Natural killer cell (primary cell): ENCODE measurements around the gene HIGD1C. TPM values are rescaled to one million over a fixed set of nuclear protein-coding genes. Genes with fewer than 3 reads are reported as not detected.

Experiments
- ATAC-seq, 3 donors: fragments of 150-1000 bp in 2 of 3; fragments of 200-7000 bp in 1 of 3; cut with Tn5 transposase; 1 replicate in 1 of 3; 2 replicates in 2 of 3; pipeline ENCODE4 v1.10.0; 2021; ENCODE audit warnings: mild to moderate bottlenecking in 2 of 3, moderate library complexity in 2 of 3
- DNase-seq, 2 donors: peaks; one replicate each; pipeline versions ENCODE4 v3.0.0 to v3.0.0-alpha.2; 2013 to 2021; ENCODE audit warnings: mixed read lengths in 1 of 2
- H3K27ac ChIP-seq: one replicate; pipeline ENCODE4 v1.5.1; 2013; ENCODE audit warnings: mild to moderate bottlenecking, low read length
- H3K27me3 ChIP-seq: one replicate; pipeline ENCODE4 v1.6.1; 2013; ENCODE audit warnings: low read length; ENCODE audit not compliant: control insufficient read depth, insufficient read depth
- H3K36me3 ChIP-seq: one replicate; pipeline ENCODE4 v1.6.1; 2013; ENCODE audit warnings: low read length; ENCODE audit not compliant: control insufficient read depth, insufficient read depth
- H3K4me1 ChIP-seq: one replicate; pipeline ENCODE4 v1.6.1; 2013; ENCODE audit warnings: low read length; ENCODE audit not compliant: control insufficient read depth, insufficient read depth
- H3K4me3 ChIP-seq: one replicate; pipeline ENCODE4 v1.5.1; 2013; ENCODE audit warnings: low read length
- H3K9me3 ChIP-seq: one replicate; pipeline ENCODE4 v1.6.1; 2013; ENCODE audit warnings: low read length; ENCODE audit not compliant: control insufficient read depth, insufficient read depth
- H3K27ac Mint-ChIP-seq, 2 donors: one replicate each; pipeline ENCODE4 v1.8.0; 2022; ENCODE audit warnings: mild to moderate bottlenecking in 2 of 2, mixed read lengths in 2 of 2, moderate library complexity in 1 of 2
- H3K27me3 Mint-ChIP-seq, 2 donors: one replicate each; pipeline ENCODE4 v1.8.0; 2022; ENCODE audit warnings: low read depth in 2 of 2, mixed read lengths in 2 of 2
- H3K36me3 Mint-ChIP-seq: one replicate; pipeline ENCODE4 v1.8.0; 2022; ENCODE audit warnings: mixed read lengths
- H3K4me1 Mint-ChIP-seq, 2 donors: one replicate each; pipeline ENCODE4 v1.8.0; 2022; ENCODE audit warnings: mixed read lengths in 2 of 2
- H3K4me3 Mint-ChIP-seq: one replicate; pipeline ENCODE4 v1.8.0; 2022; ENCODE audit warnings: mild to moderate bottlenecking, moderate library complexity, mixed read lengths
- H3K9me3 Mint-ChIP-seq, 2 donors: one replicate each; pipeline ENCODE4 v1.8.0; 2022; ENCODE audit warnings: mixed read lengths in 2 of 2
- CTCF ChIP-seq: fragments of 200-600 bp; IDR thresholded peaks from one replicate; pipeline ENCODE4 v1.8.0; 2022; ENCODE audit warnings: antibody characterized with exemption
- WGBS: methylation state at CpG from one replicate; pipeline ENCODE4 v1.1.7; 2013; ENCODE audit warnings: missing lambda C conversion rate; ENCODE audit not compliant: insufficient coverage; 5-methylcytosine and 5-hydroxymethylcytosine counted together
- intact Hi-C: fragments of 100-400 bp; cut with micrococcal nuclease; formaldehyde crosslinking; loops from one replicate; pipeline ENCODE4 v1.14.2; 2022
- total RNA-seq, 4 donors: library from RNA; stranded (reverse); fragments of 120-200 nt in 1 of 4; gene quantifications; one replicate each; pipeline versions ENCODE4 v1.2.3 to v1.2.4, GENCODE V29; 2013 to 2022

The HIGD1C gene
- total RNA-seq, 3 donors from 2014 or later (not counting 1 experiment from before 2014, with no cell fraction given) = not detected

GRCh38 chr12:51005671-51006070 lies 53.3 kb downstream of the HIGD1C start:
- Mint-ChIP-seq H3K27me3 (no peaks in the 10 kb centered on the region), H3K27ac (peak overlapping the region in 1 of 2 donors; percentile 54), H3K9me3 (no peaks in the 10 kb centered on the region), H3K4me3 (no peak overlapping the region), H3K36me3 (peaks cover 10% of the 10 kb centered on the region), H3K4me1 (peaks cover 6 to 8% of the 10 kb centered on the region in 2 donors)
- DNase-seq (no peak), ATAC-seq (no peak)
- Histone ChIP-seq H3K4me3 (no peak overlapping the region), H3K9me3 (no peaks in the 10 kb centered on the region), H3K36me3 (peaks cover 16% of the 10 kb centered on the region), H3K27ac (no peak overlapping the region), H3K4me1 (no peaks in the 10 kb centered on the region), H3K27me3 (no peaks in the 10 kb centered on the region)
- WGBS = 98% methylated on average over 2 of the region's 3 CpGs
- TF ChIP-seq CTCF = no peak
- intact Hi-C loops = no loop called here

GRCh38 chr12:51008329-51009055 lies 56.1 kb downstream of the HIGD1C start:
- peaks cover 11% of the 10 kb centered on the region for H3K36me3 ChIP-seq
- TF ChIP-seq CTCF = no peak
- DNase-seq = no peak
- H3K4me3 ChIP-seq = no peak overlapping the region
- no peak for ATAC-seq
- Mint-ChIP-seq H3K27ac (peak overlapping the region; percentile 31 to 83), H3K27me3 (no peaks in the 10 kb centered on the region), H3K4me3 (peak overlapping the region; percentile 35), H3K36me3 (peaks cover 10% of the 10 kb centered on the region), H3K4me1 (peaks cover 6 to 8% of the 10 kb centered on the region in 2 donors), H3K9me3 (no peaks in the 10 kb centered on the region)
- no peaks in the 10 kb centered on the region for H3K4me1 ChIP-seq
- H3K9me3 ChIP-seq = no peaks in the 10 kb centered on the region
- H3K27me3 ChIP-seq = no peaks in the 10 kb centered on the region
- 100% methylated on average over 1 of the region's 1 CpG for WGBS
- no peak overlapping the region for H3K27ac ChIP-seq
- intact Hi-C loops = no loop called here

GRCh38 chr12:51009056-51009440 lies 56.7 kb downstream of the HIGD1C start:
- ATAC-seq (peak; percentile 82 to 97 (median 83)), DNase-seq (peak; percentile 22 to 77)
- Histone ChIP-seq H3K27ac (no peak overlapping the region), H3K4me1 (no peaks in the 10 kb centered on the region), H3K4me3 (no peak overlapping the region), H3K9me3 (no peaks in the 10 kb centered on the region), H3K36me3 (peaks cover 11% of the 10 kb centered on the region), H3K27me3 (no peaks in the 10 kb centered on the region)
- Mint-ChIP-seq H3K27me3 (no peaks in the 10 kb centered on the region), H3K9me3 (no peaks in the 10 kb centered on the region), H3K27ac (peak overlapping the region; percentile 31 to 83), H3K4me3 (peak overlapping the region; percentile 35), H3K36me3 (peaks cover 10% of the 10 kb centered on the region), H3K4me1 (peaks cover 6 to 8% of the 10 kb centered on the region in 2 donors)
- intact Hi-C loops = no loop called here
- no peak for TF ChIP-seq CTCF
- 27% methylated on average over 8 of the region's 8 CpGs for WGBS

GRCh38 chr12:51011955-51012354 lies 59.6 kb downstream of the HIGD1C start:
- Histone ChIP-seq H3K4me3 (no peak overlapping the region), H3K9me3 (no peaks in the 10 kb centered on the region), H3K36me3 (peaks cover 4% of the 10 kb centered on the region), H3K4me1 (no peaks in the 10 kb centered on the region), H3K27ac (no peak overlapping the region), H3K27me3 (no peaks in the 10 kb centered on the region)
- Mint-ChIP-seq H3K27ac (no peak overlapping the region), H3K4me3 (no peak overlapping the region), H3K27me3 (no peaks in the 10 kb centered on the region), H3K4me1 (peaks cover 6 to 8% of the 10 kb centered on the region in 2 donors), H3K36me3 (no peaks in the 10 kb centered on the region), H3K9me3 (no peaks in the 10 kb centered on the region)
- TF ChIP-seq CTCF = no peak
- no peak for DNase-seq
- WGBS = 93% methylated on average over 4 of the region's 4 CpGs
- ATAC-seq = no peak
- intact Hi-C loops = no loop called here
